Kidney (tissue), 14 donors: ENCODE measurements around the gene CCDC63. TPM values are rescaled to one million over a fixed set of nuclear protein-coding genes. Genes with fewer than 3 reads are reported as not detected.

Experiments used
- DNase-seq, 5 donors: peaks; one replicate each; pipeline ENCODE4 v3.0.0-alpha.2; 2013 to 2020
- FAIRE-seq: peaks from 2 replicates; lab custom pipeline; 2012; peaks lifted over from hg19 to GRCh38; lab: Jason Lieb, UNC
- H3K27ac ChIP-seq, 2 donors: one replicate each; pipeline ENCODE4 v1.7.0; 2013; ENCODE audit warnings: low read depth in 2 of 2, low read length in 2 of 2, inconsistent platforms in 1 of 2
- H3K27me3 ChIP-seq: one replicate; pipeline ENCODE4 v1.7.1; 2013; ENCODE audit warnings: low read length, inconsistent platforms; ENCODE audit not compliant: control insufficient read depth, insufficient read depth
- H3K36me3 ChIP-seq, 3 donors: one replicate each; pipeline versions ENCODE4 v1.7.0 to v1.7.1; 2013; ENCODE audit warnings: low read length in 3 of 3, control low read depth in 1 of 3, inconsistent platforms in 1 of 3; ENCODE audit not compliant: insufficient read depth in 3 of 3, control insufficient read depth in 2 of 3
- H3K4me1 ChIP-seq, 3 donors: one replicate each; pipeline versions ENCODE4 v1.7.0 to v1.7.1; 2013; ENCODE audit warnings: low read length in 3 of 3, inconsistent platforms in 1 of 3, low read depth in 1 of 3; ENCODE audit not compliant: control insufficient read depth in 2 of 3, insufficient read depth in 2 of 3
- H3K4me3 ChIP-seq, 3 donors: one replicate each; pipeline versions ENCODE4 v1.7.0 to v1.8.1; 2013; ENCODE audit warnings: low read length in 3 of 3, control low read depth in 1 of 3, inconsistent platforms in 1 of 3
- H3K9ac ChIP-seq, 3 donors: one replicate each; pipeline versions ENCODE4 v1.7.0 to v1.7.1; 2013; ENCODE audit warnings: low read length in 3 of 3, control low read depth in 1 of 3, inconsistent platforms in 1 of 3
- H3K9me3 ChIP-seq, 3 donors: one replicate each; pipeline versions ENCODE4 v1.7.0 to v1.7.1; 2013; ENCODE audit warnings: low read length in 3 of 3, control low read depth in 1 of 3, inconsistent platforms in 1 of 3; ENCODE audit not compliant: control insufficient read depth in 2 of 3, insufficient read depth in 1 of 3
- intact Hi-C: fragments of 100-400 bp; cut with DNase I; formaldehyde crosslinking; loops from one replicate; pipeline ENCODE4 v1.11.1; 2022
- polyA plus RNA-seq: library from polyadenylated mRNA; stranded (reverse); fragments of 350-450 nt; fragmentation: Illumina TruSeq; extraction: RNeasy Lipid Tissue Mini Kit (QIAGEN cat#74804); gene quantifications from one replicate; pipeline ENCODE4 v1.2.3, GENCODE V29; 2014; ENCODE audit warnings: low read depth, low replicate concordance; ENCODE audit not compliant: insufficient read depth
- total RNA-seq: library from RNA; stranded (reverse); fragmentation: NEBNext Ultra II Directional; extraction: Animal tissue kit (Norgen Biotek cat#: 25700); gene quantifications from one replicate; pipeline ENCODE4 v1.2.1, GENCODE V29; 2021
- TF ChIP-seq, protein P1 (sequence below): IDR thresholded peaks from 3 replicates; pipeline ENCODE4 v1.5.1; 2012; ENCODE audit warnings: mild to moderate bottlenecking, moderate library complexity, borderline replicate concordance; ENCODE audit not compliant: insufficient read depth; ENCODE audit errors: extremely low read depth
- donor health status: control.
- donor health status: control.
- donor health status: control.
- donor health status: control.
- donor health status: control.
- donor health status: DM: yes; HTN: yes; CAD: no.
- donor health status: Normal renal cell carcinoma (clear cell type).

CCDC63 gene
- total and polyA plus RNA-seq, 2 donors from 2014 or later, result not detected

DNA sequence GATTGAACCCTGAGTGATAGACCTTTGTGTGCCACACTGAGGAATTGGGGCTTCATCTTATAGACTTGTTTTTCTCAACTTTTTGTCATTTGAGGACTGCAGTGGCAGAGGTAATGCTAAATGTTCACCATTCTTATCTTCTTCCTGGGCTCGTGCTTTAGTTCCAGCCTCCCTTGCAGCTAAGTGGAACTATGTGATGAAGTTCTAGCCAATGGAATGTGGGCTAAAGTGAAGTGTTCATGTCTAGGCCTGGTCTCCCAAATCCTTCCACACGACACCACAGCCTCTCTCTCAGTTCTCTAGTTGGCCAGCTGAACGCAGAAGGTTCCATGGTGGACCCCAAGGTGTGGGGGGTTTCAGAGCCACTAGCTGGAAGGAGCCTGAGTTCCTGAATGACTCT lies 42.4 kb upstream of the CCDC63 start:
- Histone ChIP-seq H3K4me3 (no peak overlapping the region), H3K27ac (no peak overlapping the region), H3K9me3 (peaks cover 0 to 16% (median 0%) of the 10 kb centered on the region in 3 donors), H3K27me3 (no peaks in the 10 kb centered on the region), H3K36me3 (no peaks in the 10 kb centered on the region), H3K9ac (no peak overlapping the region), H3K4me1 (no peaks in the 10 kb centered on the region)
- DNase-seq (no peak), FAIRE-seq (no peak)
- intact Hi-C loops, result no loop called here
- TF ChIP-seq, protein P1, sequence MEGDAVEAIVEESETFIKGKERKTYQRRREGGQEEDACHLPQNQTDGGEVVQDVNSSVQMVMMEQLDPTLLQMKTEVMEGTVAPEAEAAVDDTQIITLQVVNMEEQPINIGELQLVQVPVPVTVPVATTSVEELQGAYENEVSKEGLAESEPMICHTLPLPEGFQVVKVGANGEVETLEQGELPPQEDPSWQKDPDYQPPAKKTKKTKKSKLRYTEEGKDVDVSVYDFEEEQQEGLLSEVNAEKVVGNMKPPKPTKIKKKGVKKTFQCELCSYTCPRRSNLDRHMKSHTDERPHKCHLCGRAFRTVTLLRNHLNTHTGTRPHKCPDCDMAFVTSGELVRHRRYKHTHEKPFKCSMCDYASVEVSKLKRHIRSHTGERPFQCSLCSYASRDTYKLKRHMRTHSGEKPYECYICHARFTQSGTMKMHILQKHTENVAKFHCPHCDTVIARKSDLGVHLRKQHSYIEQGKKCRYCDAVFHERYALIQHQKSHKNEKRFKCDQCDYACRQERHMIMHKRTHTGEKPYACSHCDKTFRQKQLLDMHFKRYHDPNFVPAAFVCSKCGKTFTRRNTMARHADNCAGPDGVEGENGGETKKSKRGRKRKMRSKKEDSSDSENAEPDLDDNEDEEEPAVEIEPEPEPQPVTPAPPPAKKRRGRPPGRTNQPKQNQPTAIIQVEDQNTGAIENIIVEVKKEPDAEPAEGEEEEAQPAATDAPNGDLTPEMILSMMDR, result no peak

DNA sequence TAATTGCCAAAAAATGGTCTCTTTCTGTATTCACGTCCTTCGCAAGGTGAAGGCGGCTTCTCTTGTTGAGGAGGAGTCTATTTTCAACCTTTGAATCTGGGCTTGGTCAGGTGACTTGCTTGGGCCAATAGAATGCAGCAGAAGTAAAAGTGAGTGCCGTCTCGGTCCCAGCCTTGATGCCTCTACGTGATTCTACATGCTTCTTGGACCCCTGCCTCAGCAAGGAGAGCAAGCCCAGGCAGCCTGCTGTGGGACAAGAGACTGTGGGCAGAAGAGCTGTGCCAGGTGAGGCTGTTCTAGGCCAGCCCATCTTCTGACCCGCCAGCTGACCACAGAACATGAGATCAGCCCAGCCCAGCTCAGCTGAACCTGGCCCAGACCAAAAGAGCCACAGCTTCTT lies 39.1 kb upstream of the CCDC63 start:
- Histone ChIP-seq H3K27me3 (no peaks in the 10 kb centered on the region), H3K4me3 (no peak overlapping the region), H3K9ac (no peak overlapping the region), H3K27ac (no peak overlapping the region), H3K4me1 (no peaks in the 10 kb centered on the region), H3K36me3 (no peaks in the 10 kb centered on the region), H3K9me3 (peaks cover 0 to 7% (median 0%) of the 10 kb centered on the region in 3 donors)
- FAIRE-seq (no peak), DNase-seq (no peak)
- TF ChIP-seq, protein P1, result no peak
- intact Hi-C loops, result no loop called here

DNA sequence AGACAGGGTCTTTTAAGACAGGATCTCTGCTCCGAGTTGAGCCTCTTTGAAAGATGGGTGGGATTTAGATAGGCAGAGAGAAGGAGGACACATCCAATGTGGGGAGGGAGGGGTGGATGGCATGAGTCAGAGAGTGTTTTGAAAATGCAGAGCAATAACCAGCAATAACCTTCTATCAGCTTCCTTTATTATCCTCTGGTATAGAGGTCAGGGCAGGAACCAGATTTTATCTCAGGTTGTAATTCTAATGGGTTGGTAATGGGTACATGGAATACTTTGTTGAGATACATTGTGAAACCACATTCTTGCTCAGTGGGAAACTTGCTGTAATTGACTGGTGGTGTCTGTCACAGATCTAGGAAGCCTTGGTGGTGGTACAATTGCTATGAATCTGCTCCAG lies 37.6 kb upstream of the CCDC63 start:
- Histone ChIP-seq H3K27me3 (no peaks in the 10 kb centered on the region), H3K4me1 (no peaks in the 10 kb centered on the region), H3K9ac (no peak overlapping the region), H3K9me3 (peaks cover 0 to 5% (median 0%) of the 10 kb centered on the region in 3 donors), H3K4me3 (no peak overlapping the region), H3K27ac (no peak overlapping the region), H3K36me3 (no peaks in the 10 kb centered on the region)
- TF ChIP-seq, protein P1, result no peak
- FAIRE-seq (no peak), DNase-seq (no peak)
- intact Hi-C loops, result no loop called here

DNA sequence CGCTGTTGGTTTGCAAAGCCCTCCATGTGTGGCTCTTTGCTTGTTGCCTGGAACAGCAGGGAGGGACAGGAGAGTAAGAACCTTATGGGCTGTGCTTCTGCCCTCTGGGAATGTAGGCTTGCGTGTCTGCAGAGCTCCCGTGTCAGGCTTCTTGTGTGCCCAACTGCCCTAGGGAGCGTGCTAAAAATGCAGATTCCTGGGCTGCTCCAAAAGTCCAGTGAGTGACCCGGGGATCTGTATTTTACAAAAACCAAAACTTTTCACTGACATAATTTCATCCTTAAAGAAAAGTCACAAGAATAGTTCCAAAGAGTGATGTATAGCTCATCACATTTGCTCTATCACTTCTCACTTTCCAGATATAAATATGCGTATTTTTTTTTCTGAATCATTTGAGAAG lies 34.8 kb upstream of the CCDC63 start:
- no peak overlapping the region for H3K4me3 ChIP-seq
- DNase-seq (no peak), FAIRE-seq (no peak)
- no peak overlapping the region for H3K27ac ChIP-seq
- TF ChIP-seq, protein P1, result no peak
- no peaks in the 10 kb centered on the region for H3K4me1 ChIP-seq
- intact Hi-C loops, result no loop called here
- no peak overlapping the region for H3K9ac ChIP-seq
- H3K36me3 ChIP-seq, result no peaks in the 10 kb centered on the region
- H3K27me3 ChIP-seq, result no peaks in the 10 kb centered on the region
- no peaks in the 10 kb centered on the region for H3K9me3 ChIP-seq
